K562 (cell line): ENCODE results near the gene TUBGCP5. TPM values are rescaled to one million over a fixed set of nuclear protein-coding genes. Genes with fewer than 3 reads are reported as not detected.

Experiments used
- CAMTA2 ChIP-seq: fragments of 250-450 bp; sonication (Bioruptor Pico); conservative IDR thresholded peaks from 2 replicates; pipeline ENCODE4 v1.5.1; 2022
- GABPB2 ChIP-seq: fragments of 250-450 bp; sonication (Bioruptor Pico); conservative IDR thresholded peaks from 2 replicates; pipeline ENCODE4 v1.5.1; 2021; ENCODE audit warnings: mild to moderate bottlenecking
- GTF2F1 ChIP-seq: IDR thresholded peaks from 2 replicates; pipeline ENCODE4 v1.6.1; 2011; ENCODE audit warnings: low read depth, low read length, improper control_type of control experiment
- JUNB ChIP-seq: fragments of 450-650 bp; formaldehyde crosslinking; conservative IDR thresholded peaks from 2 replicates; pipeline ENCODE4 v1.4.0; 2020; ENCODE audit warnings: mild to moderate bottlenecking
- MEIS2 ChIP-seq: fragments of 450-650 bp; IDR thresholded peaks from 2 replicates; pipeline ENCODE4 v1.6.1; 2014; ENCODE audit warnings: mild to moderate bottlenecking; ENCODE audit not compliant: partially characterized antibody
- NFRKB ChIP-seq: fragments of 450-650 bp; IDR thresholded peaks from 2 replicates; pipeline ENCODE4 v1.6.1; 2016; ENCODE audit warnings: low read depth
- RAD51 ChIP-seq: fragments of 450-650 bp; IDR thresholded peaks from 2 replicates; pipeline ENCODE4 v1.7.1; 2016; ENCODE audit warnings: low read depth, mild to moderate bottlenecking, borderline replicate concordance
- RBM14 ChIP-seq: fragments of 200-400 bp; formaldehyde crosslinking; IDR thresholded peaks from 2 replicates; pipeline ENCODE4 v1.6.1; 2018; ENCODE audit warnings: low read depth, mild to moderate bottlenecking, low read length, moderate library complexity, borderline replicate concordance; ENCODE audit not compliant: insufficient read depth
- ZBTB1 ChIP-seq: sonication (generic); formaldehyde crosslinking; IDR thresholded peaks from 2 replicates; pipeline ENCODE4 v1.8.1; 2023; ENCODE audit warnings: missing genetic modification reagents, low read depth, mild to moderate bottlenecking, borderline replicate concordance
- ZNF347 ChIP-seq: fragments of 450-650 bp; formaldehyde crosslinking; IDR thresholded peaks from 2 replicates; pipeline ENCODE4 v1.4.0; 2020; ENCODE audit warnings: low read depth, mild to moderate bottlenecking, moderate library complexity
- polyA plus RNA-seq, 8 experiments: library from polyadenylated mRNA; depleted of rRNA in 4 of 8; stranded (reverse) in 5 of 8; unstranded in 3 of 8; fragments of >200 nt; fragmentation: Nextera tagmentation in 2 of 8; fragmentation: Illumina TruSeq in 1 of 8; extraction: Ambion mirVana in 2 of 8; extraction: Trizol in 1 of 8; gene quantifications; 2 replicates each; pipeline versions ENCODE4 v1.2.1 to v1.2.3, GENCODE V29; 2011 to 2014; ENCODE audit warnings: inconsistent platforms in 1 of 8, missing spikeins in 1 of 8
- total RNA-seq, 7 experiments: library from RNA; depleted of rRNA in 6 of 7; stranded (reverse); fragments of >200 nt in 6 of 7; fragmentation: Illumina TruSeq in 2 of 7; extraction: Trizol in 2 of 7; gene quantifications; 2 replicates each; pipeline versions ENCODE4 v1.2.1 to v1.2.3, GENCODE V29; 2011 to 2021; ENCODE audit warnings: low replicate concordance in 1 of 7
- TF ChIP-seq, protein P1 (sequence below): fragments of 450-650 bp; IDR thresholded peaks from 2 replicates; pipeline ENCODE4 v1.6.1; 2016; ENCODE audit warnings: low read depth
- TF ChIP-seq, protein P2 (sequence below): sonication (generic); formaldehyde crosslinking; IDR thresholded peaks from 2 replicates; pipeline ENCODE4 v1.8.0; 2022; ENCODE audit warnings: mild to moderate bottlenecking, missing genetic modification reagents, borderline replicate concordance
- TF ChIP-seq, protein P3 (sequence below): fragments of 450-650 bp; formaldehyde crosslinking; IDR thresholded peaks from 2 replicates; pipeline ENCODE4 v1.4.0; 2022; ENCODE audit warnings: missing genetic modification characterization
- TF ChIP-seq, protein P4 (sequence below): fragments of 250-450 bp; sonication (Bioruptor Pico); IDR thresholded peaks from 2 replicates; pipeline ENCODE4 v1.5.0; 2021; ENCODE audit warnings: mild to moderate bottlenecking, borderline replicate concordance

TUBGCP5 gene
- total and polyA plus RNA-seq, 9 of the 15 experiments (the other 6 are each of a cell fraction or from before 2014, with no cell fraction given): 5.8 to 33.9 (median 23.2) TPM

DNA sequence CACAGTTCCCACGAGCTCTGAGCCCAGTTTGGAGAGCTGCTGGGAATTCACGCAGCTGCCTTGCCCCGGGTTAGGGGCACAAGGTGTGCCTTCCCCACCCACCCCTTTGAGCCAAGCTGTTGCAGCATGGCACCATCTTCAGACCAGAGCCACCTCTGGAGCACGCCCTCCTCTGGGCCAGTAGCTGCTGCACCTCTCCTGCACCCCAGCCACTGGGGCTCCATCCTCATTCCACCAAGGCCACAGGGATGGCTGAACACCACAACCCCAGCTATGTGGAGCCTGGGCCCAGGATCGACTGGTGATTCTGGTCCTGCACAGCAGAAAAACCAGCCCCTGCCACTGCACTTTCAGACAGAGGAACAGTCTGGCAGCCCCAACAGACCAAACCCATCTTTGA, 25.7 kb downstream of the TUBGCP5 start (continued):
- TF ChIP-seq, protein P1, sequence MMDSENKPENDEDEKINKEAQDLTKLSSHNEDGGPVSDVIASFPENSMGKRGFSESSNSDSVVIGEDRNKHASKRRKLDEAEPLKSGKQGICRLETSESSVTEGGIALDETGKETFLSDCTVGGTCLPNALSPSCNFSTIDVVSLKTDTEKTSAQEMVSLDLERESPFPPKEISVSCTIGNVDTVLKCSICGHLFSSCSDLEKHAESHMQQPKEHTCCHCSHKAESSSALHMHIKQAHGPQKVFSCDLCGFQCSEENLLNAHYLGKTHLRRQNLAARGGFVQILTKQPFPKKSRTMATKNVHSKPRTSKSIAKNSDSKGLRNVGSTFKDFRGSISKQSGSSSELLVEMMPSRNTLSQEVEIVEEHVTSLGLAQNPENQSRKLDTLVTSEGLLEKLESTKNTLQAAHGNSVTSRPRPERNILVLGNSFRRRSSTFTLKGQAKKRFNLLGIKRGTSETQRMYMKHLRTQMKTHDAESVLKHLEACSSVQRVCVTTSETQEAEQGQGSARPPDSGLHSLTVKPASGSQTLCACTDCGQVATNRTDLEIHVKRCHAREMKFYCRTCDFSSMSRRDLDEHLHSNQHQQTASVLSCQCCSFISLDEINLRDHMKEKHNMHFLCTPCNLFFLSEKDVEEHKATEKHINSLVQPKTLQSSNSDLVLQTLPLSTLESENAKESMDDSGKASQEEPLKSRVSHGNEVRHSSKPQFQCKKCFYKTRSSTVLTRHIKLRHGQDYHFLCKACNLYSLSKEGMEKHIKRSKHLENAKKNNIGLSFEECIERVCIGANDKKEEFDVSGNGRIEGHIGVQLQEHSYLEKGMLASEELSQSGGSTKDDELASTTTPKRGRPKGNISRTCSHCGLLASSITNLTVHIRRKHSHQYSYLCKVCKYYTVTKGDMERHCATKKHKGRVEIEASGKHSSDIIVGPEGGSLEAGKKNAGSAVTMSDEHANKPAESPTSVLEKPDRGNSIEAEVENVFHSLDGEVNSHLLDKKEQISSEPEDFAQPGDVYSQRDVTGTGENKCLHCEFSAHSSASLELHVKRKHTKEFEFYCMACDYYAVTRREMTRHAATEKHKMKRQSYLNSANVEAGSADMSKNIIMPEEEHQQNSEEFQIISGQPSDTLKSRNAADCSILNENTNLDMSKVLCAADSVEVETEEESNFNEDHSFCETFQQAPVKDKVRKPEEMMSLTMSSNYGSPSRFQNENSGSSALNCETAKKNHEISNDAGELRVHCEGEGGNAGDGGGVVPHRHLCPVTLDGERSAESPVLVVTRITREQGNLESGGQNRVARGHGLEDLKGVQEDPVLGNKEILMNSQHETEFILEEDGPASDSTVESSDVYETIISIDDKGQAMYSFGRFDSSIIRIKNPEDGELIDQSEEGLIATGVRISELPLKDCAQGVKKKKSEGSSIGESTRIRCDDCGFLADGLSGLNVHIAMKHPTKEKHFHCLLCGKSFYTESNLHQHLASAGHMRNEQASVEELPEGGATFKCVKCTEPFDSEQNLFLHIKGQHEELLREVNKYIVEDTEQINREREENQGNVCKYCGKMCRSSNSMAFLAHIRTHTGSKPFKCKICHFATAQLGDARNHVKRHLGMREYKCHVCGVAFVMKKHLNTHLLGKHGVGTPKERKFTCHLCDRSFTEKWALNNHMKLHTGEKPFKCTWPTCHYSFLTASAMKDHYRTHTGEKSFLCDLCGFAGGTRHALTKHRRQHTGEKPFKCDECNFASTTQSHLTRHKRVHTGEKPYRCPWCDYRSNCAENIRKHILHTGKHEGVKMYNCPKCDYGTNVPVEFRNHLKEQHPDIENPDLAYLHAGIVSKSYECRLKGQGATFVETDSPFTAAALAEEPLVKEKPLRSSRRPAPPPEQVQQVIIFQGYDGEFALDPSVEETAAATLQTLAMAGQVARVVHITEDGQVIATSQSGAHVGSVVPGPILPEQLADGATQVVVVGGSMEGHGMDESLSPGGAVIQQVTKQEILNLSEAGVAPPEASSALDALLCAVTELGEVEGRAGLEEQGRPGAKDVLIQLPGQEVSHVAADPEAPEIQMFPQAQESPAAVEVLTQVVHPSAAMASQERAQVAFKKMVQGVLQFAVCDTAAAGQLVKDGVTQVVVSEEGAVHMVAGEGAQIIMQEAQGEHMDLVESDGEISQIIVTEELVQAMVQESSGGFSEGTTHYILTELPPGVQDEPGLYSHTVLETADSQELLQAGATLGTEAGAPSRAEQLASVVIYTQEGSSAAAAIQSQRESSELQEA: no peak
- TF ChIP-seq ZNF347 (CRISPR knock-in tag) (no peak), ZBTB1 (CRISPR knock-in tag) (no peak), MEIS2 (no peak), NFRKB (no peak), GTF2F1 (no peak), RBM14 (no peak), RAD51 (no peak), JUNB (CRISPR knock-in tag) (no peak), CAMTA2 (CRISPR knock-in tag) (no peak), GABPB2 (CRISPR knock-in tag) (no peak)
- TF ChIP-seq, protein P2, sequence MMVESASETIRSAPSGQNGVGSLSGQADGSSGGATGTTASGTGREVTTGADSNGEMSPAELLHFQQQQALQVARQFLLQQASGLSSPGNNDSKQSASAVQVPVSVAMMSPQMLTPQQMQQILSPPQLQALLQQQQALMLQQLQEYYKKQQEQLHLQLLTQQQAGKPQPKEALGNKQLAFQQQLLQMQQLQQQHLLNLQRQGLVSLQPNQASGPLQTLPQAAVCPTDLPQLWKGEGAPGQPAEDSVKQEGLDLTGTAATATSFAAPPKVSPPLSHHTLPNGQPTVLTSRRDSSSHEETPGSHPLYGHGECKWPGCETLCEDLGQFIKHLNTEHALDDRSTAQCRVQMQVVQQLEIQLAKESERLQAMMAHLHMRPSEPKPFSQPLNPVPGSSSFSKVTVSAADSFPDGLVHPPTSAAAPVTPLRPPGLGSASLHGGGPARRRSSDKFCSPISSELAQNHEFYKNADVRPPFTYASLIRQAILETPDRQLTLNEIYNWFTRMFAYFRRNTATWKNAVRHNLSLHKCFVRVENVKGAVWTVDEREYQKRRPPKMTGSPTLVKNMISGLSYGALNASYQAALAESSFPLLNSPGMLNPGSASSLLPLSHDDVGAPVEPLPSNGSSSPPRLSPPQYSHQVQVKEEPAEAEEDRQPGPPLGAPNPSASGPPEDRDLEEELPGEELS (CRISPR knock-in tag): no peak
- TF ChIP-seq, protein P3, sequence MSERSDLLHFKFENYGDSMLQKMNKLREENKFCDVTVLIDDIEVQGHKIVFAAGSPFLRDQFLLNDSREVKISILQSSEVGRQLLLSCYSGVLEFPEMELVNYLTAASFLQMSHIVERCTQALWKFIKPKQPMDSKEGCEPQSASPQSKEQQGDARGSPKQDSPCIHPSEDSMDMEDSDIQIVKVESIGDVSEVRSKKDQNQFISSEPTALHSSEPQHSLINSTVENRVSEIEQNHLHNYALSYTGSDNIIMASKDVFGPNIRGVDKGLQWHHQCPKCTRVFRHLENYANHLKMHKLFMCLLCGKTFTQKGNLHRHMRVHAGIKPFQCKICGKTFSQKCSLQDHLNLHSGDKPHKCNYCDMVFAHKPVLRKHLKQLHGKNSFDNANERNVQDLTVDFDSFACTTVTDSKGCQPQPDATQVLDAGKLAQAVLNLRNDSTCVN (CRISPR knock-in tag): no peak
- TF ChIP-seq, protein P4, sequence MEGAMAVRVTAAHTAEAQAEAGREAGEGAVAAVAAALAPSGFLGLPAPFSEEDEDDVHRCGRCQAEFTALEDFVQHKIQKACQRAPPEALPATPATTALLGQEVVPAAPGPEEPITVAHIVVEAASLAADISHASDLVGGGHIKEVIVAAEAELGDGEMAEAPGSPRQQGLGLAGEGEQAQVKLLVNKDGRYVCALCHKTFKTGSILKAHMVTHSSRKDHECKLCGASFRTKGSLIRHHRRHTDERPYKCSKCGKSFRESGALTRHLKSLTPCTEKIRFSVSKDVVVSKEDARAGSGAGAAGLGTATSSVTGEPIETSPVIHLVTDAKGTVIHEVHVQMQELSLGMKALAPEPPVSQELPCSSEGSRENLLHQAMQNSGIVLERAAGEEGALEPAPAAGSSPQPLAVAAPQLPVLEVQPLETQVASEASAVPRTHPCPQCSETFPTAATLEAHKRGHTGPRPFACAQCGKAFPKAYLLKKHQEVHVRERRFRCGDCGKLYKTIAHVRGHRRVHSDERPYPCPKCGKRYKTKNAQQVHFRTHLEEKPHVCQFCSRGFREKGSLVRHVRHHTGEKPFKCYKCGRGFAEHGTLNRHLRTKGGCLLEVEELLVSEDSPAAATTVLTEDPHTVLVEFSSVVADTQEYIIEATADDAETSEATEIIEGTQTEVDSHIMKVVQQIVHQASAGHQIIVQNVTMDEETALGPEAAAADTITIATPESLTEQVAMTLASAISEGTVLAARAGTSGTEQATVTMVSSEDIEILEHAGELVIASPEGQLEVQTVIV (CRISPR knock-in tag): no peak
